ENCODE measurements around the gene MED19.

MED19 gene

DNA sequence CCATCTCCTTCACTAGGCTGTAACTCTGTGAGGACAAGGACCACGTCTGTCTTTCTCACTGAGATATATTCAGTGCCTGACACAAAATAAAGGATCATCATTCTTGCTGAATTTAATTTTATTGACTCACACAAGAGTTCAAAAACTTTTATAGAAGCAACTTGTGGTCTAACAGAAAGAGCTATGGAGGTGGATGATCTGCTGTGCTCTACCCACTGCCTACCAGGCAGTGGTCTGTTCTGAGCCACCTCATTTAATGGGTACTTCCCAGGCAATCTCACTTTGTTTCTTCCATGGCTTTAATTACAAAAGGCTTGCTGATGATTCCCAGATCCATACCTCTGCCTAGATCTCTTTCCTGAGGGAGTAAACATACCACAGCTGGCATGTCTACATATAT lies 34.9 kb upstream of the MED19 start:
- peaks cover 43% of the 10 kb centered on the region for H3K36me3 Mint-ChIP-seq (ENCODE audit: low read depth)
- TF ChIP-seq, protein P1, sequence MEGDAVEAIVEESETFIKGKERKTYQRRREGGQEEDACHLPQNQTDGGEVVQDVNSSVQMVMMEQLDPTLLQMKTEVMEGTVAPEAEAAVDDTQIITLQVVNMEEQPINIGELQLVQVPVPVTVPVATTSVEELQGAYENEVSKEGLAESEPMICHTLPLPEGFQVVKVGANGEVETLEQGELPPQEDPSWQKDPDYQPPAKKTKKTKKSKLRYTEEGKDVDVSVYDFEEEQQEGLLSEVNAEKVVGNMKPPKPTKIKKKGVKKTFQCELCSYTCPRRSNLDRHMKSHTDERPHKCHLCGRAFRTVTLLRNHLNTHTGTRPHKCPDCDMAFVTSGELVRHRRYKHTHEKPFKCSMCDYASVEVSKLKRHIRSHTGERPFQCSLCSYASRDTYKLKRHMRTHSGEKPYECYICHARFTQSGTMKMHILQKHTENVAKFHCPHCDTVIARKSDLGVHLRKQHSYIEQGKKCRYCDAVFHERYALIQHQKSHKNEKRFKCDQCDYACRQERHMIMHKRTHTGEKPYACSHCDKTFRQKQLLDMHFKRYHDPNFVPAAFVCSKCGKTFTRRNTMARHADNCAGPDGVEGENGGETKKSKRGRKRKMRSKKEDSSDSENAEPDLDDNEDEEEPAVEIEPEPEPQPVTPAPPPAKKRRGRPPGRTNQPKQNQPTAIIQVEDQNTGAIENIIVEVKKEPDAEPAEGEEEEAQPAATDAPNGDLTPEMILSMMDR (IDR thresholded peaks at IDR 0.05): no peak
- no peak for DNase-seq
- peak overlapping the region; percentile 57 for H3K27ac Mint-ChIP-seq
- no peak overlapping the region for H3K4me3 Mint-ChIP-seq
- peaks cover 38% of the 10 kb centered on the region for H3K4me1 Mint-ChIP-seq
- no peaks in the 10 kb centered on the region for H3K27me3 Mint-ChIP-seq (ENCODE audit: low read depth, poor library complexity)
- H3K9me3 Mint-ChIP-seq: no peaks in the 10 kb centered on the region

DNA sequence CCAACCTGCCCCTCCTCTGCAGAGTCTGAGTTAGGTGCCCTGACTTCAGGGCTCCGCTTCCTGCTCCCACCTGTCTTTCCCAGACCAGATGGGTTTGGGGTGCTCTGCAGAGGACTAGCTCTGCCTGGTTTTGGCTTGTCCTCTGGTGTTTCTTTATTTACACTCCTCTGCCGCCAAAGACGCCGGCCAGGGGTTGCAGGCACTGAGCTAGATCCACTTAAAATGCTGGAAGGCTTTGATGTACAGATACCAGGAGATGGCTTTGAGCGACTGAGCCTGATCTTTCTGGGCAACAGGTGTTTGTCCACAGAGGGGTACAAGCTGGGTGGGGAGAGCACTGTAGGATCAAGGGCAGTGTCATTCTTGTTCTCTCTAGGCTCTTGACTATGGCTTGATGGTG lies 33.2 kb upstream of the MED19 start:
- H3K9me3 Mint-ChIP-seq: no peaks in the 10 kb centered on the region
- DNase-seq: no peak
- H3K4me3 Mint-ChIP-seq: no peak overlapping the region
- H3K27me3 Mint-ChIP-seq (ENCODE audit: low read depth, poor library complexity): no peaks in the 10 kb centered on the region
- peaks cover 41% of the 10 kb centered on the region for H3K36me3 Mint-ChIP-seq (ENCODE audit: low read depth)
- peaks cover 47% of the 10 kb centered on the region for H3K4me1 Mint-ChIP-seq
- TF ChIP-seq, protein P1 (IDR thresholded peaks at IDR 0.05): no peak
- H3K27ac Mint-ChIP-seq: peak overlapping the region; percentile 86

DNA sequence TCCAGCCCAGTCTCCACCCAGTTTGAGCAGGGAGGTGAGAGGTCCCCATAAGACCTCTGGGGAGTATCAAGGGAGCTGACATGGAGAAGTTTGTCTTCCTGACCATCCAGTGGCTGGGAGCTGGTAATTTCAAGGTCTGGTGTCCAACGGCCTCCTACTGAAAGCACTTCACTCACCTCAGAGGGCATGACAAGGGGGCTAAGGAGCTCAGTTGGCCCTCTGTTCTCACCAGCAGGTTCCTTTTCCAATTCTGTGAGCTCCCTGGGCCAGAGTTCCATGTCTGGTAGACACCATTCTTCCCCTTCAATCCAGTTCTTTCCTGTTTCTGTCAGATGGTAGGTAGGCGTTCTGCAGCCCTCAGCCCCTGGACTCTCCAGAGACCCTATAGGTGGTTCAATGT lies 32.3 kb upstream of the MED19 start:
- H3K4me1 Mint-ChIP-seq: peaks cover 47% of the 10 kb centered on the region
- no peak for DNase-seq
- TF ChIP-seq, protein P1 (IDR thresholded peaks at IDR 0.05): no peak
- no peak overlapping the region for H3K27ac Mint-ChIP-seq
- H3K4me3 Mint-ChIP-seq: peak overlapping the region; percentile 63
- H3K9me3 Mint-ChIP-seq: no peaks in the 10 kb centered on the region
- H3K36me3 Mint-ChIP-seq (ENCODE audit: low read depth): peaks cover 46% of the 10 kb centered on the region
- H3K27me3 Mint-ChIP-seq (ENCODE audit: low read depth, poor library complexity): no peaks in the 10 kb centered on the region

DNA sequence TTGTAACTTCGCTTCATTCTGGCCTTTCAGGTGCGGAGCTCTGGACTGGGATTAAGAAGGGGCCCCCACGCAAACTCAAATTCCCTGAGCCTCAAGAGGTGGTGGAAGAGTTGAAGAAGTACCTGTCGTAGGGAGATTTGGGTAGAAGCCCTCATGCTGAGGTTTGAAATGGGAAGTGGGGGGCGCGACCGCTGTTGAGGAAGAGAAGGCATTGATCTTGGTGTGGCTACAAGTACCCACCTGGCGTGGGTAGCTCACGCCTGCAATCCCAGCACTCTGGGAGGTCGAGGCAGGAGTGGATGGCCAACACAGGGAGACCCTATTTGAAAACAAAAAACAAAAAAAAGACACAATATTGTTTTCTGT lies 30.1 kb upstream of the MED19 start:
- Mint-ChIP-seq H3K4me3 (peak overlapping the region; percentile 99), H3K27ac (peak overlapping the region; percentile 99), H3K4me1 (peaks cover 47% of the 10 kb centered on the region), H3K27me3 (ENCODE audit: low read depth, poor library complexity) (no peaks in the 10 kb centered on the region), H3K9me3 (no peaks in the 10 kb centered on the region), H3K36me3 (ENCODE audit: low read depth) (peaks cover 63% of the 10 kb centered on the region)
- TF ChIP-seq, protein P1 (IDR thresholded peaks at IDR 0.05): no peak
- DNase-seq: no peak

DNA sequence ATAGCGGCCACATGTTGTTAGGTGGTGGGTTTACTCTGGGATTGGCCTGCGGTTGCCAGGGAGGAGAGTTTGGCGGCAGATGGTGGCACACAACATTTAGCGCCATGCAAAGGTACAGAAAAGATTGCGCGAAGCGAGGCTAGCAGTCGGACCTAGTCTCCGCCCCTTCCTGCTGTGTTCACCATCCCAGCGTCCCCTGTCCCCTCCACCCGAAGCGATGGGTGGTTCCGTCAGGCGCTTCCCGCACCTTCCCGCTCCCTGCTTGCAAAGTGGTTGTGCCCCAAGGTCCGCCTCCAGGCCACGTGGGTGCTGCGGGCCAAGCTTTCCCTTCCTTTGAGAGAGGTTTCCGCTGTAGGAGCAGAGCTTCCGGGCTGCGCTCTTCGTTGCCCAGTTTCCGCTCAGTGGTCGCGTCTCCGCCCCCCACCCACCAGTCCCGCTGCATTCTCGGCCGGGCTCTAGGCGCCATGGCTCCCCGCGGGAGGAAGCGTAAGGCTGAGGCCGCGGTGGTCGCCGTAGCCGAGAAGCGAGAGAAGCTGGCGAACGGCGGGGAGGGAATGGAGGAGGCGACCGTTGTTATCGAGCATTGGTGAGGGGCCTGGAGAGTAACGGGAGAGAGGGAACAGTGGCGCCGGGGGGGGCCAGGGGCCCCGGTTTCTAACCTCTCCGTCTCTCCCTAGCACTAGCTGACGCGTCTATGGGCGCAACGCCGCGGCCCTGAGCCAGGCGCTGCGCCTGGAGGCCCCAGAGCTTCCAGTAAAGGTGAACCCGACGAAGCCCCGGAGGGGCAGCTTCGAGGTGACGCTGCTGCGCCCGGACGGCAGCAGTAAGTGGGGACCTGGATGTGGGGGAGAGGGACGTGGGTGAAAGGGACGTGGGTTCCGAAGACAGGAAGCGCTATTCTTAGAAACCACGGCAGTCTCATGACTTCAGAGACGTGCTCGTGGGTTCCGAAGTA lies 29.4 kb upstream of the MED19 start, which contains the start of gene SELENOH:
SELENOH (plus strand) TSS at position 360 of the 955 bp plus-strand sequence; CDS start at position 465, 105 bp downstream.
- Mint-ChIP-seq H3K27me3 (ENCODE audit: low read depth, poor library complexity) (no peaks in the 10 kb centered on the region), H3K27ac (peak within 1 kb of the TSS; percentile 99), H3K9me3 (no peaks in the 10 kb centered on the region), H3K4me1 (peaks cover 47% of the 10 kb centered on the region), H3K36me3 (ENCODE audit: low read depth) (peaks cover 61% of the 10 kb centered on the region), H3K4me3 (peak within 1 kb of the TSS; percentile 99)
- TF ChIP-seq, protein P1 (IDR thresholded peaks at IDR 0.05): no peak
- DNase-seq: peak; percentile 93
